ENCODE results near the gene HES4.

The HES4 gene

GRCh38 chr1:963746-964525 is 36.0 kb downstream of the HES4 start:
- H3K9ac ChIP-seq (ENCODE audit: low read length), result no peak overlapping the region
- peaks cover 4% of the 10 kb centered on the region for H3K36me3 ChIP-seq (ENCODE audit: control insufficient read depth, low read depth, low read length)
- H3K4me3 ChIP-seq (ENCODE audit: low read length), result no peak overlapping the region
- no peak overlapping the region for H3K27ac ChIP-seq (ENCODE audit: low read length)
- H3K9me3 ChIP-seq (ENCODE audit: control insufficient read depth, low read depth, low read length), result no peaks in the 10 kb centered on the region
- no peaks in the 10 kb centered on the region for H3K4me1 ChIP-seq (ENCODE audit: control insufficient read depth, low read depth, low read length)
- peaks cover 57% of the 10 kb centered on the region for H3K27me3 ChIP-seq (ENCODE audit: control insufficient read depth, insufficient read depth, low read length)

- Histone ChIP-seq H3K9me3 (ENCODE audit: control insufficient read depth, low read depth, low read length) (no peaks in the 10 kb centered on the region), H3K4me3 (ENCODE audit: low read length) (no peak overlapping the region), H3K36me3 (ENCODE audit: control insufficient read depth, low read depth, low read length) (peaks cover 4% of the 10 kb centered on the region), H3K27me3 (ENCODE audit: control insufficient read depth, insufficient read depth, low read length) (peaks cover 51% of the 10 kb centered on the region), H3K27ac (ENCODE audit: low read length) (no peak overlapping the region), H3K4me1 (ENCODE audit: control insufficient read depth, low read depth, low read length) (no peaks in the 10 kb centered on the region), H3K9ac (ENCODE audit: low read length) (no peak overlapping the region)
These were observed 36.6 kb downstream of the HES4 start for GRCh38 chr1:963301-963651.

- Histone ChIP-seq H3K27me3 (ENCODE audit: control insufficient read depth, insufficient read depth, low read length) (peaks cover 44% of the 10 kb centered on the region), H3K9ac (ENCODE audit: low read length) (no peak overlapping the region), H3K27ac (ENCODE audit: low read length) (no peak overlapping the region), H3K36me3 (ENCODE audit: control insufficient read depth, low read depth, low read length) (peaks cover 4% of the 10 kb centered on the region), H3K4me1 (ENCODE audit: control insufficient read depth, low read depth, low read length) (no peaks in the 10 kb centered on the region), H3K4me3 (ENCODE audit: low read length) (no peak overlapping the region), H3K9me3 (ENCODE audit: control insufficient read depth, low read depth, low read length) (no peaks in the 10 kb centered on the region)
These were observed 37.3 kb downstream of the HES4 start for GRCh38 chr1:962381-963300.

GRCh38 chr1:961132-961669 is 38.7 kb downstream of the HES4 start:
- H3K36me3 ChIP-seq (ENCODE audit: control insufficient read depth, low read depth, low read length), result peaks cover 7% of the 10 kb centered on the region

GRCh38 chr1:960363-961131 is 39.4 kb downstream of the HES4 start, which contains the start of gene KLHL17:
TSS of gene KLHL17 (plus strand) at chr1:960584. CDS start at chr1:960694, 110 bp downstream.
- H3K9ac ChIP-seq (ENCODE audit: low read length), result no peak within 1 kb of the TSS
- peaks cover 14% of the 10 kb centered on the region for H3K36me3 ChIP-seq (ENCODE audit: control insufficient read depth, low read depth, low read length)
- H3K4me3 ChIP-seq (ENCODE audit: low read length), result peak within 1 kb of the TSS; percentile 44
- no peaks in the 10 kb centered on the region for H3K4me1 ChIP-seq (ENCODE audit: control insufficient read depth, low read depth, low read length)
- peaks cover 24% of the 10 kb centered on the region for H3K27me3 ChIP-seq (ENCODE audit: control insufficient read depth, insufficient read depth, low read length)
- H3K27ac ChIP-seq (ENCODE audit: low read length), result no peak within 1 kb of the TSS
- no peaks in the 10 kb centered on the region for H3K9me3 ChIP-seq (ENCODE audit: control insufficient read depth, low read depth, low read length)

More at GRCh38 chr1:961132-961669, 38.7 kb downstream of the HES4 start:
- Histone ChIP-seq H3K4me1 (ENCODE audit: control insufficient read depth, low read depth, low read length) (no peaks in the 10 kb centered on the region), H3K9me3 (ENCODE audit: control insufficient read depth, low read depth, low read length) (no peaks in the 10 kb centered on the region), H3K27me3 (ENCODE audit: control insufficient read depth, insufficient read depth, low read length) (peaks cover 30% of the 10 kb centered on the region), H3K9ac (ENCODE audit: low read length) (no peak overlapping the region), H3K27ac (ENCODE audit: low read length) (no peak overlapping the region), H3K4me3 (ENCODE audit: low read length) (peak overlapping the region; percentile 44)

GRCh38 chr1:959731-960362 is 40.0 kb downstream of the HES4 start:
- Histone ChIP-seq H3K4me3 (ENCODE audit: low read length) (peak overlapping the region; percentile 44), H3K9me3 (ENCODE audit: control insufficient read depth, low read depth, low read length) (no peaks in the 10 kb centered on the region), H3K36me3 (ENCODE audit: control insufficient read depth, low read depth, low read length) (peaks cover 21% of the 10 kb centered on the region), H3K27me3 (ENCODE audit: control insufficient read depth, insufficient read depth, low read length) (peaks cover 20% of the 10 kb centered on the region), H3K27ac (ENCODE audit: low read length) (no peak overlapping the region), H3K4me1 (ENCODE audit: control insufficient read depth, low read depth, low read length) (no peaks in the 10 kb centered on the region), H3K9ac (ENCODE audit: low read length) (no peak overlapping the region)

GRCh38 chr1:958823-959730 is 40.8 kb downstream of the HES4 start, which contains the start of gene NOC2L:
TSS of gene NOC2L (minus strand) at chr1:959256. CDS start at chr1:959240, 16 bp downstream.
- no peak within 1 kb of the TSS for H3K27ac ChIP-seq (ENCODE audit: low read length)

GRCh38 chr1:956636-957035 is 43.3 kb downstream of the HES4 start:
- Histone ChIP-seq H3K36me3 (ENCODE audit: control insufficient read depth, low read depth, low read length) (peaks cover 45% of the 10 kb centered on the region), H3K9ac (ENCODE audit: low read length) (no peak overlapping the region), H3K4me1 (ENCODE audit: control insufficient read depth, low read depth, low read length) (no peaks in the 10 kb centered on the region), H3K9me3 (ENCODE audit: control insufficient read depth, low read depth, low read length) (no peaks in the 10 kb centered on the region), H3K4me3 (ENCODE audit: low read length) (no peak overlapping the region), H3K27ac (ENCODE audit: low read length) (no peak overlapping the region), H3K27me3 (ENCODE audit: control insufficient read depth, insufficient read depth, low read length) (peaks cover 18% of the 10 kb centered on the region)

More at GRCh38 chr1:958823-959730, 40.8 kb downstream of the HES4 start, which contains the start of gene NOC2L:
- no peaks in the 10 kb centered on the region for H3K9me3 ChIP-seq (ENCODE audit: control insufficient read depth, low read depth, low read length)
- H3K27me3 ChIP-seq (ENCODE audit: control insufficient read depth, insufficient read depth, low read length), result peaks cover 20% of the 10 kb centered on the region
- H3K4me1 ChIP-seq (ENCODE audit: control insufficient read depth, low read depth, low read length), result no peaks in the 10 kb centered on the region
- peak within 1 kb of the TSS; percentile 99 for H3K4me3 ChIP-seq (ENCODE audit: low read length)
- H3K9ac ChIP-seq (ENCODE audit: low read length), result peak within 1 kb of the TSS; percentile 86
- H3K36me3 ChIP-seq (ENCODE audit: control insufficient read depth, low read depth, low read length), result peaks cover 28% of the 10 kb centered on the region

GRCh38 chr1:955474-955873 is 44.4 kb downstream of the HES4 start:
- no peak overlapping the region for H3K9ac ChIP-seq (ENCODE audit: low read length)
- H3K4me3 ChIP-seq (ENCODE audit: low read length), result no peak overlapping the region
- no peaks in the 10 kb centered on the region for H3K4me1 ChIP-seq (ENCODE audit: control insufficient read depth, low read depth, low read length)
- H3K9me3 ChIP-seq (ENCODE audit: control insufficient read depth, low read depth, low read length), result no peaks in the 10 kb centered on the region
- H3K27ac ChIP-seq (ENCODE audit: low read length), result no peak overlapping the region
- peaks cover 12% of the 10 kb centered on the region for H3K27me3 ChIP-seq (ENCODE audit: control insufficient read depth, insufficient read depth, low read length)
- H3K36me3 ChIP-seq (ENCODE audit: control insufficient read depth, low read depth, low read length), result peaks cover 49% of the 10 kb centered on the region

GRCh38 chr1:954927-955326 is 45.0 kb downstream of the HES4 start:
- H3K9ac ChIP-seq (ENCODE audit: low read length), result no peak overlapping the region
- H3K9me3 ChIP-seq (ENCODE audit: control insufficient read depth, low read depth, low read length), result no peaks in the 10 kb centered on the region
- no peak overlapping the region for H3K4me3 ChIP-seq (ENCODE audit: low read length)
- H3K27ac ChIP-seq (ENCODE audit: low read length), result no peak overlapping the region
- H3K4me1 ChIP-seq (ENCODE audit: control insufficient read depth, low read depth, low read length), result no peaks in the 10 kb centered on the region
- H3K36me3 ChIP-seq (ENCODE audit: control insufficient read depth, low read depth, low read length), result peaks cover 54% of the 10 kb centered on the region
- H3K27me3 ChIP-seq (ENCODE audit: control insufficient read depth, insufficient read depth, low read length), result peaks cover 8% of the 10 kb centered on the region
